Common myeloid progenitor, CD34-positive (primary cell): ENCODE results near the gene SMOC1.
A peak's percentile ranks its signal among the peaks of the same experiment; 100 is the strongest.

Source experiments
- CTCF ChIA-PET: fragments of 350-600 bp; sonication (Branson Sonifier 250); formaldehyde crosslinking; loops from one replicate; lab custom pipeline; 2021; ENCODE audit warnings: antibody characterized with exemption; lab: Charles Lee
- POLR2A ChIA-PET: fragments of 350-600 bp; sonication (Branson Sonifier 250); formaldehyde crosslinking; loops from one replicate; lab custom pipeline; 2021; ENCODE audit warnings: antibody characterized with exemption; lab: Charles Lee
- DNase-seq, 3 donors: peaks; one replicate each; pipeline versions ENCODE4 v3.0.0 to v3.0.0-alpha.2; 2013
- H3K27ac ChIP-seq, 2 experiments: 1 replicate in 1 of 2; 2 replicates in 1 of 2; pipeline ENCODE4 v1.7.0; 2013; ENCODE audit warnings: inconsistent platforms in 2 of 2, low read length in 2 of 2, mild to moderate bottlenecking in 2 of 2, low read depth in 1 of 2, moderate library complexity in 1 of 2; ENCODE audit not compliant: severe bottlenecking in 2 of 2, insufficient read depth in 1 of 2, poor library complexity in 1 of 2
- H3K27me3 ChIP-seq, 5 experiments: replicated peaks in 2 of 5; 1 replicate in 3 of 5; 2 replicates in 2 of 5; pipeline versions ENCODE4 v1.6.1 to v1.7.0; 2013; ENCODE audit warnings: low read length in 4 of 5, mild to moderate bottlenecking in 2 of 5, moderate library complexity in 2 of 5, inconsistent platforms in 1 of 5; ENCODE audit not compliant: insufficient read depth in 5 of 5, control insufficient read depth in 4 of 5
- H3K36me3 ChIP-seq, 4 experiments: 1 replicate in 2 of 4; 2 replicates in 2 of 4; pipeline versions ENCODE4 v1.6.1 to v1.7.0; 2013; ENCODE audit warnings: low read length in 3 of 4, control low read depth in 1 of 4, mild to moderate bottlenecking in 1 of 4; ENCODE audit not compliant: control insufficient read depth in 4 of 4, insufficient read depth in 4 of 4
- H3K4me1 ChIP-seq, 4 experiments: 1 replicate in 3 of 4; 2 replicates in 1 of 4; pipeline versions ENCODE4 v1.6.1 to v1.7.1; 2013; ENCODE audit warnings: low read length in 3 of 4, mild to moderate bottlenecking in 3 of 4, control low read depth in 1 of 4, inconsistent platforms in 1 of 4, moderate library complexity in 1 of 4; ENCODE audit not compliant: control insufficient read depth in 4 of 4, insufficient read depth in 4 of 4; ENCODE audit errors: control extremely low read depth in 1 of 4
- H3K4me3 ChIP-seq, 7 experiments: 1 replicate in 4 of 7; 2 replicates in 3 of 7; pipeline versions ENCODE4 v1.5.1 to v1.7.0; 2013; ENCODE audit warnings: mild to moderate bottlenecking in 7 of 7, low read length in 6 of 7, moderate library complexity in 6 of 7, inconsistent platforms in 2 of 7, low read depth in 2 of 7, control low read depth in 1 of 7; ENCODE audit not compliant: insufficient read depth in 4 of 7, control insufficient read depth in 1 of 7; ENCODE audit errors: extremely low read depth in 1 of 7
- H3K9me3 ChIP-seq, 5 experiments: 1 replicate in 4 of 5; 2 replicates in 1 of 5; pipeline versions ENCODE4 v1.6.1 to v1.7.1; 2013; ENCODE audit warnings: low read length in 4 of 5, mild to moderate bottlenecking in 2 of 5, inconsistent platforms in 1 of 5, low read depth in 1 of 5, moderate library complexity in 1 of 5; ENCODE audit not compliant: control insufficient read depth in 4 of 5, insufficient read depth in 2 of 5; ENCODE audit errors: control extremely low read depth in 1 of 5
- WGBS: methylation state at CpG from one replicate; pipeline ENCODE4 v1.1.5; 2013; ENCODE audit not compliant: insufficient coverage; 5-methylcytosine and 5-hydroxymethylcytosine counted together

The SMOC1 gene

GRCh38 chr14:69983317-69983716, 104.1 kb downstream of the SMOC1 start:
- 87% methylated on average over 4 of the region's 4 CpGs for WGBS
- no peak for DNase-seq
- H3K9me3 ChIP-seq: no peaks in the 10 kb centered on the region
- H3K36me3 ChIP-seq: no peaks in the 10 kb centered on the region
- H3K4me1 ChIP-seq: no peaks in the 10 kb centered on the region
- H3K4me3 ChIP-seq: no peak overlapping the region
- no peak overlapping the region for H3K27ac ChIP-seq
- peaks cover 0 to 8% (median 0%) of the 10 kb centered on the region in 5 experiments for H3K27me3 ChIP-seq
- ChIA-PET POLR2A (no interaction called here), CTCF (interaction anchor here (0.6 kb wide), 1 partner anchor 1311 kb away, joined by 4 read pairs; no protein-coding TSS in a partner anchor)

- Histone ChIP-seq H3K9me3 (no peaks in the 10 kb centered on the region), H3K4me1 (no peaks in the 10 kb centered on the region), H3K27me3 (peaks cover 0 to 7% (median 0%) of the 10 kb centered on the region in 5 experiments), H3K4me3 (no peak overlapping the region), H3K36me3 (no peaks in the 10 kb centered on the region), H3K27ac (no peak overlapping the region)
- POLR2A ChIA-PET: no interaction called here
- WGBS: 100% methylated on average over 1 of the region's 1 CpG
- CTCF ChIA-PET: no interaction called here
- DNase-seq: no peak
These were observed 106.2 kb downstream of the SMOC1 start for GRCh38 chr14:69985463-69985862.

GRCh38 chr14:69986336-69986735, 107.1 kb downstream of the SMOC1 start:
- H3K27ac ChIP-seq: no peak overlapping the region
- ChIA-PET CTCF (no interaction called here), POLR2A (interaction anchor here (0.6 kb wide), 1 partner anchor 78 kb away, joined by 3 read pairs; no protein-coding TSS in a partner anchor)
- WGBS: 79% methylated on average over 6 of the region's 7 CpGs
- no peak overlapping the region for H3K4me3 ChIP-seq
- H3K4me1 ChIP-seq: no peaks in the 10 kb centered on the region
- peak in 1 of 3 donors; percentile 8 for DNase-seq
- no peaks in the 10 kb centered on the region for H3K9me3 ChIP-seq
- no peaks in the 10 kb centered on the region for H3K36me3 ChIP-seq
- H3K27me3 ChIP-seq: peaks cover 0 to 10% (median 0%) of the 10 kb centered on the region in 5 experiments

DNA sequence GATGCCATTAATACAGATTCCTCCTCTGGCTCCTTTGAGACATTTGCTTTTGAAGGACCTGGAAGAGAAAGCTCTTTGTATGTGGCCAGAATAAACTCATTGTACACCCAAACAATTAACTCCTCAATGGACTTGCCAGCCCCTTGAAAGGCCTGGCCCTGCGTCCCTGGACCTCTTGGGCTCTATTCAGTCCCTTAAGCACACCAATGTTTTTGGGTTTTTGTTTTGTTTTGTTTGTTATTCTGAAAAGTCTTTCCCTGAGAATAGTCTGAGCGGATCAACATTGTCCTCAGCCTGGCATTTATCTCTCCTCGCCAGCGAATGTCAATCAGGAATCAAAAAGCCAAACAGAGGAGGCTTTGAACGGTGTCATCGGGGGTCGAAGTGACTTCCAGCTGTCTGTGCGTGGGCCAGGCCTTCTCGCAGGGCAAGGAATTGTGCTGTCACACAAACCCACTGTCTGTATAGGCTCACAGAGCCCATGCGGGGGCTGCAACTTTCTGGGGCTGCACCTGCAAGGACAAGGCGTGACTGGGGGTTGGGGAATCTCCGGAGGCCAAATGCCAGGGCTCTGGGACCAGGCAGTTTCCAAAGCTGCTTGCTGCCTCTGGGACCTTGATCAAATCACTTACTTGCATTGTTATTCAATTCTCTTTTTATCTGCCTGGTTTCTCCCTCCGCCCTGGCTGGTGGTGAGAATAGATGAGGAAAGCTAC, 108.3 kb downstream of the SMOC1 start:
- H3K4me3 ChIP-seq: no peak overlapping the region
- H3K4me1 ChIP-seq: no peaks in the 10 kb centered on the region
- H3K36me3 ChIP-seq: no peaks in the 10 kb centered on the region
- 94% methylated on average over 12 of the region's 13 CpGs for WGBS
- no peaks in the 10 kb centered on the region for H3K9me3 ChIP-seq
- H3K27me3 ChIP-seq: peaks cover 0 to 8% (median 0%) of the 10 kb centered on the region in 5 experiments
- no peak overlapping the region for H3K27ac ChIP-seq
- no peak for DNase-seq
- POLR2A ChIA-PET: interaction anchor here (0.6 kb wide), 1 partner anchor 46 kb away, joined by 3 read pairs; no protein-coding TSS in a partner anchor
- CTCF ChIA-PET: interaction anchor here (1.1 kb wide), 1 partner anchor 16 kb away, joined by 3 read pairs; no protein-coding TSS in a partner anchor

DNA sequence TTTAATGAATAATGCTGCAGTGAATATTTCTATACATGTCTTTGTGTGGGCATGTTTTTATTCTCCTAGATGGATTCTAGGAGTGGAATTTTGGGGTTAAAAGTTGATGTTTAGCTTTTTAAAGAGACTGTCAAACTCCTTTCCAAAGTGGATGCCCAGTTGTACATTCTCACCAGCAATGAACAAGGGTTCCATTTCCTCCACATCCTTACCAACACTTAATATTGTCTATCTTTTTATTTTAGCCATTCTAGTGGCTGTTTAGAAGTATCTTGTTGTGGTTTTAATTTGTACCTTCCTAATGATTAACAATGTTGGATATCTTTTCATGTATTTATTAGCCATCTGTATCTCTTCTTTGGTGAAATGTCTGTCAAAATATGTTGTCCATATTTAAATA, 109.8 kb downstream of the SMOC1 start:
- Histone ChIP-seq H3K9me3 (no peaks in the 10 kb centered on the region), H3K36me3 (no peaks in the 10 kb centered on the region), H3K4me1 (no peaks in the 10 kb centered on the region), H3K4me3 (no peak overlapping the region), H3K27me3 (peaks cover 0 to 14% (median 6%) of the 10 kb centered on the region in 5 experiments), H3K27ac (no peak overlapping the region)
- POLR2A ChIA-PET: no interaction called here
- CTCF ChIA-PET: interaction anchor here (1.1 kb wide), 1 partner anchor 17 kb away, joined by 3 read pairs; no protein-coding TSS in a partner anchor
- no peak for DNase-seq

DNA sequence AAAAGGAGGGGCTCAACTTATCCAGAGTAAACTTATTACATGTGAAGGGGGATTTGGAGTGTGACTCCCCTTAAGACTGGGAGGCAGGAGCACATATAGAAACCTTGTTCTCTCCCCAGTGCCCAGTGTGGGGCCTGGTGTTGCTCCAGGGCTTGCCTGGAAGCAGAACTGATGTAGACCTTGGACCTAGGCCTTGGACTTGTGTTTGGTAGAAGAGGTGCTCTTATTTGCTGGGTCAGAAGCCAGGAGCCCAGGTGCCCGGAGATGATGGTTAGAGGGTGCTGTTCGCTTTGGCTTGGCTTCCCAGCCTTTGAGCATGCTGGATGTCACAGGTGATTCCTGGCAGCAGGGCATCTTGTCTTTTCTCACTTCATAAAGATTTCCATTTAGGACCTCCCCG, 110.4 kb downstream of the SMOC1 start:
- WGBS: 85% methylated on average over 2 of the region's 3 CpGs
- Histone ChIP-seq H3K9me3 (no peaks in the 10 kb centered on the region), H3K27ac (no peak overlapping the region), H3K4me1 (no peaks in the 10 kb centered on the region), H3K27me3 (peaks cover 0 to 15% (median 8%) of the 10 kb centered on the region in 5 experiments), H3K36me3 (no peaks in the 10 kb centered on the region), H3K4me3 (no peak overlapping the region)
- CTCF ChIA-PET: no interaction called here
- POLR2A ChIA-PET: no interaction called here
- DNase-seq: no peak

DNA sequence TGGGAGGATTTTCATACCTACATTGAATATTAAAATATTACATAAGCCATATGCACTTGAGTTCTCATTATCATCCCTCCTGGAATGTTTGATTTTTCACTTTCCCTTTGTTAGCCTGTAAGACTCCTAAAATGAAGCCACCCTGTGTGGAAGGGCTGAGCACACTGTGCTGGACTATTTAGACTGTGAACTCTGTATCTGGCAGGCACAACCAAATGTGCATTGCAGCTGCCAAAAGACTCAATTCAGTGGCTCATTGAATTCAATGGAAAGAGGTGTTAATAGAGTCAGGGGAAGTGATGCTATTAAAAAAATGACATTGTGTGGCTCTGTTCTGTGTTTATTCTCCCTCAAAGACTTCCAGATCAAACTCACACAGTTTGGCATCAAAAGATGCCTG, 111.1 kb downstream of the SMOC1 start:
- no peak for DNase-seq
- no peaks in the 10 kb centered on the region for H3K36me3 ChIP-seq
- no peak overlapping the region for H3K4me3 ChIP-seq
- no peak overlapping the region for H3K27ac ChIP-seq
- ChIA-PET CTCF (interaction anchor here (1.7 kb wide), 1 partner anchor 8 kb away, joined by 3 read pairs; no protein-coding TSS in a partner anchor), POLR2A (no interaction called here)
- no peaks in the 10 kb centered on the region for H3K9me3 ChIP-seq
- H3K27me3 ChIP-seq: peaks cover 0 to 18% (median 8%) of the 10 kb centered on the region in 5 experiments
- no peaks in the 10 kb centered on the region for H3K4me1 ChIP-seq
